T-helper 2 cell treated with Interferon-gamma antibody and Interleukin-4, amounts not matched to agents 100 ng/mL and 5 ng/mL, for 36 hours (primary cell): Measurements from ENCODE around the gene RLF. TPM values are rescaled to one million over a fixed set of nuclear protein-coding genes. Genes with fewer than 3 reads are reported as not detected.

Source experiments
- intact Hi-C: fragments of 100-400 bp; cut with micrococcal nuclease; formaldehyde crosslinking; loops from one replicate; pipeline ENCODE4 v1.15.1; 2023
- total RNA-seq: library from RNA; stranded (reverse); gene quantifications from 2 replicates; pipeline ENCODE4 v1.2.3, GENCODE V29; 2022

RLF gene
- total RNA-seq, 1 donor from 2014 or later = 17.7 TPM

DNA sequence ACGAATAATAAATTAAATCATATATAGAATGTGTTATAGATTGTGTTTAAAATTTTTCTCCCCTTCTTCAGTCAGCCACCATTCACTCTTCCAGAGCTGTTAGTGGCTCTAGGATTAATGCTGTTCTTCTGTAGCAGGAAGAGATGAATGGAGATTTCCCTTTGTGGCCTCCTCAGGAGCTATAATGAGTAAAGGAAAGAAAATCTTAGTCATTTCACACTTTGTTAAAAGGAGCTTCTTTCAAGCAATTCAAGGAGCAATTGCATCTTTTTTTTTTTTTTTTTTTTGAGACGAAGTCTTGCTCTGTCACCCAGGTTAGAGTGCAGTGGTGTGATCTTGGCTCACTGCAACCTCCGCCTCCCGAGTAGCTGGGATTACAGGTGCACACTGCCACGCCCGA is 62.9 kb downstream of the RLF start:
- intact Hi-C loops = no loop called here

DNA sequence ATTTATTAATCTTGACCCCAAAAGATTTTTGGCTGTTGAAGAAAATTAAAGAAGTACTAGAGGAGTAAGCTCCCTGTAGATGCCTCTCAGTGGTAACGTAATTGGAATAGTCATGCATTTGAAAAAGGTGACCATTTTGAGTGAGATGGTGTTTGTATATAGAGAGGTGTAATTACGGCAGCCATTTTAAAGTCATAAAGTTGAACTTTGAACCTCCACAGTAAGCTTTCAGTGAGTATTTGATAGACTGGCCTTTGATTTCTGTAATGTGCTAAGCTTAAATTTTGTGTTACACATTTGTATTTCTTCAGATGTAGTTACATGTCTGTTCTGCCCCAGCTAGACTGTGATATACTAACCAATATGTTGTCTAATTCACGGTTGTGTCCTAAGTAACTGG is 65.0 kb downstream of the RLF start:
- intact Hi-C loops = no loop called here

DNA sequence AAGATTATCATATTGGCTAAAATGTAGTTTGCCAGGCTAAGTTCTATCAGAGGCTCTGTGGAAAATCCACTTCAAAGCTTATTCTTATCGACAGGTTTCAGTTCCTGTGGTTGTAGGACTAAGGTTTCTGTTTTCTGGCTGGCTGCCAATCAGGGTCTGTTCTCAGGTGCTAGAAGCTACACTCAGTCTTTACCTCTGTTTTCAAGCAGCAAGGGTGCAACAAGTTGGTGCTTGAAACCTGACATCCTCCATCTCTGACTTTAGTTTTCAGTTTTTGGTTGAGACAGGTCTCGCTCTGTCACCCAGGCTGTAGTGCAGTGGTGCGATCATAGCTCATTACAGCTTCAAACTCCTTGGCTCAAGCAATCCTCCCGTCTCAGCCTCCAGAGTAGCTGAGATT is 71.3 kb downstream of the RLF start:
- intact Hi-C loops = loop anchor here (1.0 to 5.0 kb wide), 3 partner anchors 9 to 45 kb away; no protein-coding TSS in a partner anchor

DNA sequence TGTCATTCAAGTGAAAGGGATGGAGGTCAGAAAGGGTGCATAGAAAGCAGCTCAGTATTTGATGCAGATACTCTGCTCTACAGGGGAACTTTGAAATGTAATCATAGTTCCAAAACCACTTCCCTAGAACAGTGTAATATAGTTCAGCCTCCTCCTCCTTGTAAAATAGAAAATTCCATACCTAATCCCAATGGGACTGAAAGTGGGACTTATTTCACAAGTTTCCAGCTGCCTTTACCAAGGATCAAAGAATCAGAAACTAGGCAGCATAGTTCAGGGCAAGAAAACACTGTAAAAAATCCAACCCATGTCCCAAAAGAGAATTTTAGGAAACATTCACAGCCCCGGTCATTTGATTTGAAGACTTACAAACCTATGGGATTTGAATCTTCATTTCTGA is 78.4 kb downstream of the RLF start:
- intact Hi-C loops = loop anchor here (5.0 kb wide), 2 partner anchors 77 to 148 kb away; partner anchors contain the start of gene RLF

DNA sequence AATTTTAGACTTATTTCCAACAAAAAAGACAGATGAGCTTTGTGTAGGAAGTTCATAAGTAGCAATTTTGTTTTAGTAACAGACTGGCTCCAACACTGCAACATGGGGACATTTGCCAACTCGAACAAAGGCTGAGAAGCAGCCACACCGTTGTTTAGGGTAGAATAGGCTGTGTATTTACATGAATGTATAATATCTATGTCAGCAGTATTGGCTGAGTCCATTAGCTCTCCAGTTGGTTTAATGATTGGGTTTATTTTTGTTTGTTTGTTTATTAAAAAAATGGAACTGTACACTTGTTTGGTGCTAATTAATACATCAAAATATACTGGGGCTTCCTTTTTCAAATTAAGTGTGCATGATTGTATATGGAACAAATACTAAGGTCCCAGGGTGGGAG is 79.2 kb downstream of the RLF start:
- intact Hi-C loops = loop anchor here (5.0 kb wide), 2 partner anchors 78 to 147 kb away; partner anchors contain the start of gene RLF

DNA sequence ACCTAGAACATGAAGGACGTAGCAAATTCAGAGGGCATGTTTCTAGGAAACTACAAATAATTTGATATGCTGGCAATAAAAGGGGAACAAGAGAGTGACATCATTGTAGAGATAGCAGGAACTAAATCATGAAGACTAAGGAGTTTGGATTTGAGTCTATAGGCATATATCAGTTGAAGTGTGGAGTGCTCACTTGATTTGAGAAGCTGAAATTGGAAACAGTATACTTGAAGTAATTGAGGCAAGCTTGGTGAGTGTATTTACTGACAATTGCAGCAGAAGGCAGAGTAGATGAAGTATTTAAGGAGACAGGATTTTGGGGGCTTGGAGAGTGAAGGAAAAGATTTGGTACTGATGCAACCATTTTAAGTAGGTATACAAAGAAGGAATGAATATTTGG is 80.2 kb downstream of the RLF start:
- intact Hi-C loops = loop anchor here (1.0 to 5.0 kb wide), 4 partner anchors 9 to 146 kb away; partner anchors contain the start of gene RLF

DNA sequence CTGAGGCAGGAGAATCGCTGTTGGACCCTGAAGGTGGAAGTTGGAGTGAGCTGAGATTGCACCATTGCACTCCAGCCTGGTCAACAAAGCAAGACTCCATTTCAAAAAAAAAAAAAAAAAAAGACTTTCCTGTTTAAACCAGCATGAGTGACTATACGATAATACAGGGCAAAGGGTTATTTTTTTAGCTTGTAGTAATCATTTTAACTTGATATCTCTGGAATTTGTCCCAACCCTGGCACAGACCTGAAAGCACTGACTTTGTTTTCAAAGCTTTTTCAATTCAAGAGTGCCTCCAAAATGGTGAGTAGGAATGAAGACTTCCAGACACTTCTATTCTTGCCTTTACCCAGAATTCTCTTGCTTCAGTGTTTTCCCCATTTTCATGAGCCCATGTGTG is 82.2 kb downstream of the RLF start:
- intact Hi-C loops = loop anchor here (5.0 kb wide), 2 partner anchors 81 to 144 kb away; partner anchors contain the start of gene RLF

DNA sequence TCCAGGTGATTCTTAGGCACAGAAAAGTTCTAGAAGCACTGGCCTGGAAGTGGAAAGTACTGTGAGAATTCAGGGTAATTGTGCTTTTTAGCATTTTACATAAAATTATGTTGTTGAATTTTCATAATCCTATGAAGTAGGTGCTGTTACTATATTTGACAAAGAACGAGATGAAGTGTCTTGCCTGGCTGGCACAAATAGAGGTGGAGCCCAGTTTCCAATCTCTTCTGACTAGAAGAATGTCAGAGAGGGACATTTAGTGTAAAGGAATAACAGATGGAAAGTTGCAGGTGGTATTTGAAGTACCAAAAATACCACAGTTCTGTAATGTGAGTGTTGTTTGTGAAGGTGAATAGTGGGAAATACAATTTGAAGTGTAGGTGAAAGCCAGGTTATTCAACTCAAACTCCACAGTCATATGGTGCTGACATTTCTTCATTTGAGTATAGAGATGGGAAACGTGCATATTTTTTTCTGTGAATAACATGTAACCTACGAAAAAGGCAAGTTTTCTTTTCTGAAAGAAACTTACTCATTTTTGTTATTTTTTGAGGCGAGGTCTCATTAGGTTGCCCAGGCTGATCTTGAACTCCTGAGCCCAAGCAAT is 83.1 kb downstream of the RLF start:
- intact Hi-C loops = loop anchor here (5.0 kb wide), 2 partner anchors 82 to 143 kb away; partner anchors contain the start of gene RLF

DNA sequence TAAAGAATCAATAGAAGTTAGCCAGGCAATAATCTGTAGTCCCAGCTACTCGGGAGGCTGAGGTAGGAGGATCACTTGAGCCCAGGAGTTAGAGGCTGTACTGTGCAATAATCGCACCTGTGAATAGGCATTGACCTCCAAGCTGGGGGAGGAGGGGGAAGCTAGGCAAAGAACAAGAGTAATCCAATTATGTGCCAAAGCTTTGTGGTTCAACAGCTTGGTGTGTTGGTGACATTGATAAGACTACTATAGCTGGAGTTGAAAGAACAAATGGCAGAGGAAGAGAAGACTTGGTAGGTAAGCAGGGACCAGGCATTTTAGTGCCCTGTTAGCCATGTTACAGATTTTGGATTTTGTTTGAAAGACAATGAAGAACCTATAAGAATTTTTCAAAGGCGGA is 84.5 kb downstream of the RLF start:
- intact Hi-C loops = no loop called here

DNA sequence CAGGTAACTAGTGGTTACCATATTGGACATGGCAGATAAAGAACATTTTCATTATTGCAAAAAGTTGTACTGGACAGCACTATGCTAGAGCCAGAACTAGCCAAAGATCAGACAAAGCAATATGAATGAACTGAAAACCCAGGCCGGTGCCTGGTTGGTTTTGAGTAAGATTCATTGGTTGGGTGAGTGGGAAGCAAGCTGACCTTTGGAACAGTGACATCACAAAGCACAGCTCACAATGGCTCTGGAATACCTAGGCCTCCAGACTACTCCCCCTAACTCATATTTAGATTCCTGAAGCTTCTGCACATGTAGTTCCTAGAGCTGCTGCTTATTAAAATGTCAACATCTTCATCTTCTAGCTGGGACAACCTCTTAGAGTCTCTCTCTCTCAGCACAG is 86.5 kb downstream of the RLF start, which contains the start of gene TMCO2:
Gene TMCO2 (plus strand): TSS at position 283 of the 400 bp plus-strand sequence. CDS start 57 bp downstream, at position 340.
- intact Hi-C loops = no loop called here

DNA sequence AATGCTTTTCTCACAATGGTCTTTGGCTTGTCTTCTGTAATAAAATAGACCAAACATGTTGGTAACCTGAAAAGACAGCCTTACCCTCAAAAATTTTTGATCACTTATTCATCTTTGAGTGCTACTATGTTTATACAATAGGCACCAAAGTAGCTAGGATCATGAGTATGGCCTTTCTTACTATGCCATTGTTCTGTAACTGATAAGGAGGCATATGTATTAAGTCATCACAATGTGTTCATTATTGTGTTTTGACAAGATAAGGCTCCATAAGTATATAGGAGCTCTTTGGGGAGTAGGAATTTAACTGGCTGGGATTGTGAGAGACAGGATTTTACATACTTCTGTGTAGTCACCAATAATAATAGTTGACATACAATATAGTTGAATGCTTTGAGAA is 87.2 kb downstream of the RLF start:
- intact Hi-C loops = no loop called here

DNA sequence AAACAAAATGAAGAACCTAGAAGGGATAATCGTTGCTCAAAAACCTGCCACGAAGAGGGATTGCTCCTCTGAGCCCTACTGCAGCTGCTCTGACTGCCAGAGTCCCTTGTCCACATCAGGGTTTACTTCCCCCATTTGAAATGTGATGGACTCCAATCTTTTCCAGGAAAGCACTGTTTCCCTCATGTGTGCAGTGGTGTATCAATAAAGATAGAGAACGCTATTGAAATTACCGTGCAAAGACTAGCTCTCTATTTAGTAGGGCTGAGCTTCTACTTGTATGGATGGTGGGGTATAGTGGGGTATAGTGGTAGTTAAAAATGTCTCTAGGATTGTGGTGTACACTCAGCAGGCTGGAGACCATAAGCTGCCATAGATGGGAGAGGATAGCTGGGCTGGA is 90.3 kb downstream of the RLF start:
- intact Hi-C loops = loop anchor here (10.0 kb wide), 1 partner anchor 297 kb away; the partner anchor contains the start of gene MFSD2A

DNA sequence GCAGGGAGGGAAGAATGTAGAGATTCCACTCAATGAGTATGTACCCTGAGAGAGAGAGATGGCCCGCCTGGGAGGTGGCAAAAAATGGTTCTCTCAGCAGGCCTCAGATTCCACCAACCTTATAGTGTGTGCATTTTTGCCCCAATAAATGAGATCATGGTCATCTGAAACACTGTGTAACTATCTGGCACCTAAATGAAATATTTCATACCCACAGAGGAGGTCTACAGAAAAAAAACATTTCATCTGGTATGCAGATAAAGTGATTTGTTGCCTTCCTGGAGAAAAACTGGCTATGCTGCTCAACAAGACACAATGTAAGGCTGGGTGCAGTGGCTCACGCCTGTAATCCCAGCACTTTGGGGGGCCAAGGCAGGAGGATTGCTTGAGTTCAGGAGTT is 91.4 kb downstream of the RLF start:
- intact Hi-C loops = loop anchor here (10.0 kb wide), 1 partner anchor 298 kb away; the partner anchor contains the start of gene MFSD2A

DNA sequence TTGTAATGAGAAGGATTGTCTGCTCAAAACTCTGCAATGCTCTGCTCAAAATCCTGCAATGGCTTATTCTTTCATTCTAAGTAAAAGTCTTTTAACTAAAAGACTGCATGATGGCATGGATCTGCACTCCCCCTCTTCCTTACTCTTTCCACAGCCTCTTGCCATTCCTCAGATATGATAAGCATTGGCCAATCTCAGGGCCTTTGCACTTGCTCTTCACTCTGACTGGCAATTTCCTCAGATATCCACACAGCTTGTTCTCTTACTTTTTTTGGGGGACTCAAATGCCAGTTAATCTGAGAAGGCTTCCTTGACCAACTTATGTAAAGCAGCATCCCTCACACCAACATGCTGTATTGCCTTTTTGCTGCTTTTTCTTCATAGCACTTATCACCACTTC is 94.0 kb downstream of the RLF start:
- intact Hi-C loops = loop anchor here (5.0 to 10.0 kb wide), 3 partner anchors 132 to 1058 kb away; partner anchors contain the start of gene MFSD2A

DNA sequence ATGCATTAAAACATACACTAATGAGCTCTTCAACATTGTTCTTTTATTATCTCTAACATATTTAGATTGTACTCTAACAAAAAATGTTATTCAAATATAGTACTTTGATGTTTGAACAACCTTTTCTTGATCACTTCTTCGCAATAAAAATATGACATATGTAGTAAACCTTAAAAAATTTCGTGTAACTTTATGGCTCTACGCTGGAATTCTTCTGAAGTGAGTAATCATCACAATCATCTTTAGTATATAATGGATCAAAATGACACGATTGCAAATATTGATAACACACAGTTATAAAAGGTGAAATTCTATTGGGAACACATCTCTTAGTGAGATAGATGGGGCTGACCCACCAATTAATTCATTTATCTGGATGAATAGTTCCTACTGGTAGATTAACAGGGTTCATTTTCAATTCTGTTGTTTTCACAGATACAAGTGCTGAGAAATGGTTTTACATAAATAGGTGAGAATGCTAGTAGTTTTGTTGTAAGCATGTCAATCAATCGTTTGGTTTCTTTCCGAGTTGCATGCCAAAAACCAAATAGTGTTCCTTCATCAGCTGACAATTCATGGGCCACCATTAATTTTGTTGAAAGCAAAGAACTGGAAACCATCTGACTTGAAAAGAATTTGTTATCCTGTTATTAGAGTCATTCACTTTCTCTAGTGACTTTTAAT is 95.4 kb downstream of the RLF start:
- intact Hi-C loops = loop anchor here (1.0 to 10.0 kb wide), 5 partner anchors 15 to 1059 kb away; partner anchors contain the start of gene MFSD2A

DNA sequence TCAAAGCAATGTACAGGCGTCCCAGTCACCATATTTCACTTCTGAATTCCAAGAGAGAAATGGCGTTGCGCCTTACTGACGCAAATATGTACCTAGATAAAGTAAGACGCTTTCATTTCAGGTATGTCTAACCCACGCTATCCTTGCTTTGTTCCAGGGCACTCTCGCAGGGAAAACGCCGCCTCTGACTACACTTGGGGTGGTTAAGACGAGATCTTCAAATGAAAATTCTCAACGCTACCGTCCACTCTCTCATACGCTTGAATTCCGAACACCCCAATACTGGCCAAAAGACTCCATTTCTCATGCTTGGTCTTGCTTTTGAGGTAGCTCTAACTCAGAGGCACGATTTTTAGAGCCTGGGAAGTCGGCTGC is 96.1 kb downstream of the RLF start:
- intact Hi-C loops = loop anchor here (1.0 to 10.0 kb wide), 5 partner anchors 16 to 1060 kb away; partner anchors contain the start of gene MFSD2A

DNA sequence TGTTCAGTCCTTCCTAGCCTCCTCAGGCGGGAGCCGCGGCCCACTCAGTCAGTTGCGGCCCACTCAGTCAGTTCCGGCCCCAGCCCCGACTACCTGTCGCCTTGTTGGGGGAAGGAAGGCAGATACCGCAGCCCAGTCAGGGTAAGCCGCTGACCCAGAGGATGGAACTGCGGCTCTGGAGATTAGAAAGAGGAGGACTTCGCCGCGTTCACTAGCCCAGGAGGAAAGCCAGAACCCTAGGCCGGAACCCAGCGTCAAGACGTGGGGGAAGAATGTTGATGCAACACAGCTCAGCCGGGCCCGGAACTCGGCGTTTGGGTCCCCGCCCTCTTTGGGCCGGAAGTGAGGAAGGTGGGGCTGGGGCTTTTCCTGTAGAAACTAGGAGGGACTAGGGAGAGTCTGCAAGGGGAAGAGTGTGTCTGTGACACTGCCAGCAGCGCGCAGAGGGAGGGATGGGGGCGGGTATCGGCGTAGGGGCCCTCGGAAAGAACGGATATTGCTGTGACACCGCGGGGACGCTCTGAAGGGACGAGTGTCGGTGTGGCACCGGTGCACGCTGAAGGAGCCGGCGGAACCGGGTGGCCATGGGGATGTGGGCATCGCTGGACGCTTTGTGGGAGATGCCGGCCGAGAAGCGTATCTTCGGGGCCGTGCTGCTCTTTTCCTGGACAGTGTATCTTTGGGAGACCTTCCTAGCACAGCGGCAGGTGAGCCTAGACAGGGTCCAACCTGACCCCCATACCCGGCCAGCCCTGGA is 96.7 kb downstream of the RLF start, which contains the start of gene ZMPSTE24:
Gene ZMPSTE24 (plus strand): TSS at position 549 of the 757 bp plus-strand sequence. CDS start 36 bp downstream, at position 585.
- intact Hi-C loops = loop anchor here (1.0 to 10.0 kb wide), 9 partner anchors 17 to 1061 kb away; partner anchors contain the start of genes CAP1, MFSD2A, RLF and ZNF684

DNA sequence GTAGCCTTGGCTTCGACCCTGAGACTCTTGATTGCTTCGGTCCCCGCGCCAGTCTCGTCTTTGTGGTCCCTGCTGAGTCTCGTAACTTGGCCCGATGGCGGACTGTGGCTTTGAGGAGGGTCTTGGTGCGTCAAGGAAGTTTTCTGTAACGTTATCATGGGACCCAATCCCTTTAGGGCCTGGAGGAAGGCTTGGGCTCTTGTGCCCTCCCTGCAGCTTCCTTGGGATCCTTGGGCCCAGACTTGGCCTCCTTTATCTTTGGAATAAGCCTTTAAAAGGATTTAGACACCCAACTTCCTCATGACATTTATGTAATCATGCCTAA is 97.2 kb downstream of the RLF start:
- intact Hi-C loops = loop anchor here (1.0 to 10.0 kb wide), 7 partner anchors 56 to 1061 kb away; partner anchors contain the start of genes CAP1, MFSD2A, RLF and ZNF684

DNA sequence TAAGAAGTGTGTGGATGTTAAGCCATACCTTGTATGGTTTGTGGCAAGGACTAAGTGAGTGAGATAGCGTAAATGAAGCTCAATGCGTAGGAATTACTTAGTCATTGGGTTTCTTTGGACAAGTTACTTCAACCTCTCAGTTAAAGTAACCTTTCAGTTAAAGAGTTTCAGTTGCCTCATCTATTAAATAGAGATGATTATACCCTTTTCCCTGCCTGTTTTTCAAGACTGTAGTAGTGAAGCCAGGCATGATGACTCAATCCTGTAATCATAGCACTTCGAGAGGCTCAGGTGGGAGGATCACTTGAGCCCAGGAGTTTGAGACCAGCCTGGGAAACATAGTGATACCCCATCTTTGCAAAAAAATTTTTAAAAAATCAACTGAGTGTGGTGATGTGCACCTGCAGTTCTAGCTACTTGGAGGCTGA is 103.2 kb downstream of the RLF start:
- intact Hi-C loops = no loop called here

DNA sequence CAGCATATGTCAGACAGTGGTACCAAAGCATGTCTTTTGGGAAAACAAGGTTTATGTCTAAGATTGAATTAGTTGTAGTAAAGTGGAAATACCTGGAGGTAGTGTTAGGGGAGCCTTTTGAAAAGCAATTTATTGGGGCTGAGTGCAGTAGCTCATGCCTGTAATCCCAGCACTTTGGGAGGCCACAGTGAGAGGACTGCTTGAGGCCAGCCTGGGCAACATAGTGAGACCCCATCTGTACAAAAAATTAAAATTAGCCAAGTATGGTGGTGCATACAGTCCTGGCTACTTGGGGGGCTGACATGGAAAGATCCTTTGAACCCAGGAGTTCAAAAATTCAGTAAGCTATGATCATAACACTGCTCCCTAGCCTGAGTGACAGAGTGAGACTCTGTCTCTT is 104.1 kb downstream of the RLF start:
- intact Hi-C loops = no loop called here

DNA sequence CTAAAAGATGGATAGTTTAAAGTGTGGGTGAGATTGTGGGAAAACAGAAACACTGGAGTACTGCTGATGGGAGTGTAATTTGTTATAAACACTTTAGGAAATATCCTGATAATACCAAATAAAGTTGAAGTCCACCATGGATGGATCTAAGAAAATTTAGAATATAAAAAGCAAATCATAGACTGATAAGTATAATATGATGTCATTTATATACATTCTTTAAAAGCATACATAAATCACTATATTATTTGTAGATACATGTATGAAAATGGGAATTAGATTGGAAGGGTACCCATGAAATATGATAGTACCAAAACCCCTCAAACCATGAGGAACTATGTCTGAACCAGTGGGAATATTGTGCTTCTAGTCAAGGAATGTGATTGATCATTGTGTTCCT is 104.7 kb downstream of the RLF start:
- intact Hi-C loops = no loop called here
